GM12878 (cell line): ENCODE measurements around the gene CLMP. TPM values are rescaled to one million over a fixed set of nuclear protein-coding genes. Genes with fewer than 3 reads are reported as not detected.

Experiments
- ATAC-seq: fragments of 200-7000 bp; cut with Tn5 transposase; 3 replicates; pipeline ENCODE4 v1.9.1; 2020; ENCODE audit warnings: mild to moderate bottlenecking, moderate library complexity
- BruUV-seq: library from RNA; stranded (reverse); fragments of 400-500 nt; replicated peaks from 2 replicates; lab custom pipeline; 2021; lab: Mats Ljungman, UMichigan
- CTCF ChIA-PET: fragments of 300-600 bp; sonication (Branson Sonifier 250); formaldehyde crosslinking; extraction: SDS; loops from one replicate; lab custom pipeline; 2021; ENCODE audit warnings: inconsistent platforms; lab: Yijun Ruan, JAX
- POLR2A ChIA-PET: fragments of 350-600 bp; formaldehyde crosslinking; extraction: SDS; loops from one replicate; lab custom pipeline; 2021; ENCODE audit warnings: inconsistent platforms; lab: Charles Lee
- RAD21 ChIA-PET: fragments of 300-600 bp; sonication (Branson Sonifier 250); formaldehyde crosslinking; loops from one replicate; lab custom pipeline; 2023; ENCODE audit warnings: antibody characterized with exemption; ENCODE audit not compliant: unreplicated experiment; lab: Charles Lee
- SMC1A ChIA-PET: fragments of 300-600 bp; sonication (Branson Sonifier 250); formaldehyde crosslinking; loops from one replicate; lab custom pipeline; 2023; ENCODE audit not compliant: unreplicated experiment, uncharacterized antibody; lab: Charles Lee
- DNase-seq: peaks from one replicate; pipeline ENCODE4 v3.0.0-alpha.2; 2011; ENCODE audit warnings: low read depth, low spot score
- FAIRE-seq: peaks from 3 replicates; lab custom pipeline; 2011; peaks lifted over from hg19 to GRCh38; lab: Jason Lieb, UNC
- H2AFZ ChIP-seq: 2 replicates; pipeline ENCODE4 v1.6.0; 2011; ENCODE audit warnings: low read depth, low read length, control low read depth; ENCODE audit not compliant: control insufficient read depth
- H3K27ac ChIP-seq: 2 replicates; pipeline ENCODE4 v1.5.1; 2011; ENCODE audit warnings: control low read depth; ENCODE audit not compliant: control insufficient read depth, insufficient read depth
- H3K27me3 ChIP-seq, 2 experiments: replicated peaks in 1 of 2; 2 replicates each; pipeline versions ENCODE4 v1.6.0 to v1.6.1; 2011; ENCODE audit warnings: low read length in 1 of 2; ENCODE audit not compliant: control insufficient read depth in 2 of 2, insufficient read depth in 2 of 2
- H3K36me3 ChIP-seq, 2 experiments: 2 replicates each; pipeline ENCODE4 v1.5.1; 2011; ENCODE audit warnings: low read length in 1 of 2; ENCODE audit not compliant: control insufficient read depth in 2 of 2, insufficient read depth in 2 of 2
- H3K4me1 ChIP-seq: 2 replicates; pipeline ENCODE4 v1.6.1; 2011; ENCODE audit warnings: mild to moderate bottlenecking, low read length, moderate library complexity, mixed read lengths; ENCODE audit not compliant: control insufficient read depth, insufficient read depth
- H3K4me2 ChIP-seq: 2 replicates; pipeline ENCODE4 v1.6.0; 2011; ENCODE audit warnings: control low read depth; ENCODE audit not compliant: control insufficient read depth, insufficient read depth
- H3K4me3 ChIP-seq: fragments of 200-600 bp; sonication (generic); 2 replicates; pipeline ENCODE4 v1.5.1; 2016
- H3K79me2 ChIP-seq: 2 replicates; pipeline ENCODE4 v1.6.0; 2011; ENCODE audit warnings: low read length; ENCODE audit not compliant: control insufficient read depth, insufficient read depth
- H3K9ac ChIP-seq: 2 replicates; pipeline ENCODE4 v1.8.0; 2011; ENCODE audit warnings: low read length, control low read depth, mixed read lengths; ENCODE audit not compliant: control insufficient read depth, insufficient read depth
- H3K9me3 ChIP-seq: replicated peaks from 3 replicates; pipeline ENCODE4 v1.5.1; 2011; ENCODE audit warnings: mild to moderate bottlenecking, low read length; ENCODE audit not compliant: control insufficient read depth, insufficient read depth
- H4K20me1 ChIP-seq: 2 replicates; pipeline ENCODE4 v1.6.0; 2011; ENCODE audit not compliant: control insufficient read depth, insufficient read depth
- CHD4 ChIP-seq: fragments of 200-600 bp; sonication (generic); IDR thresholded peaks from 2 replicates; pipeline ENCODE4 v1.6.1; 2016; ENCODE audit warnings: mild to moderate bottlenecking
- EED ChIP-seq: sonication (generic); IDR thresholded peaks from 2 replicates; pipeline ENCODE4 v1.6.1; 2016; ENCODE audit warnings: antibody characterized with exemption, low read depth
- FOS ChIP-seq: IDR thresholded peaks from 3 replicates; pipeline ENCODE4 v1.6.1; 2011; ENCODE audit warnings: borderline replicate concordance; ENCODE audit not compliant: insufficient read length; ENCODE audit errors: extremely low read depth
- FOXK2 ChIP-seq: fragments of 450-650 bp; IDR thresholded peaks from 2 replicates; pipeline ENCODE4 v1.6.1; 2017; ENCODE audit warnings: mild to moderate bottlenecking, moderate library complexity
- GABPA ChIP-seq: IDR thresholded peaks from 2 replicates; pipeline ENCODE4 v1.6.1; 2014; ENCODE audit warnings: antibody characterized with exemption, low read depth, mild to moderate bottlenecking, inconsistent platforms
- POU2F2 ChIP-seq: IDR thresholded peaks from 3 replicates; pipeline ENCODE4 v1.6.1; 2011; ENCODE audit warnings: low read depth, mild to moderate bottlenecking, low read length, borderline replicate concordance
- RELA ChIP-seq: fragments of 450-650 bp; IDR thresholded peaks from 2 replicates; pipeline ENCODE4 v1.8.0; 2014; ENCODE audit warnings: borderline replicate concordance; ENCODE audit not compliant: partially characterized antibody
- SP1 ChIP-seq: IDR thresholded peaks from one replicate; pipeline ENCODE4 v1.6.1; 2011; ENCODE audit warnings: low read depth, low read length
- YY1 ChIP-seq: IDR thresholded peaks from 2 replicates; pipeline ENCODE4 v1.6.1; 2011; ENCODE audit warnings: low read depth, mild to moderate bottlenecking, low read length
- WGBS: methylation state at CpG from one replicate; pipeline ENCODE4 v1.1.6; 2016; ENCODE audit warnings: low lambda C conversion rate; ENCODE audit not compliant: insufficient replicate concordance, insufficient coverage; ENCODE audit errors: missing lambda C conversion rate; 5-methylcytosine and 5-hydroxymethylcytosine counted together
- in situ Hi-C: fragments of 300-500 bp; cut with MboI; formaldehyde crosslinking; loops from 9 replicates; pipeline ENCODE4 v1.14.3; 2018; ENCODE audit warnings: mixed read lengths
- intact Hi-C: fragments of 100-400 bp; cut with micrococcal nuclease; formaldehyde crosslinking; loops from one replicate; pipeline ENCODE4 v1.14.2; 2022; ENCODE audit not compliant: unreplicated experiment
- polyA plus RNA-seq, 11 experiments: library from polyadenylated mRNA; depleted of rRNA in 4 of 11; unstranded in 6 of 11; stranded (reverse) in 5 of 11; fragments of >200 nt; fragmentation: Nextera tagmentation in 4 of 11; fragmentation: Illumina TruSeq in 1 of 11; extraction: Ambion mirVana in 4 of 11; extraction: Trizol in 1 of 11; gene quantifications; 1 replicate in 1 of 11; 2 replicates in 10 of 11; pipeline versions ENCODE4 v1.2.1 to v1.2.3, GENCODE V29; 2011 to 2016; ENCODE audit warnings: inconsistent platforms in 2 of 11, missing spikeins in 2 of 11, low read depth in 1 of 11
- total RNA-seq, 4 experiments: library from RNA; depleted of rRNA in 3 of 4; stranded (reverse); fragments of >200 nt in 3 of 4; fragmentation: Illumina TruSeq in 1 of 4; extraction: Trizol in 1 of 4; gene quantifications; 2 replicates each; pipeline versions ENCODE4 v1.2.1 to v1.2.3, GENCODE V29; 2013 to 2021
- TF ChIP-seq, protein P1 (sequence below): fragments of 450-650 bp; formaldehyde crosslinking; IDR thresholded peaks from 2 replicates; pipeline ENCODE4 v1.5.0; 2022; ENCODE audit warnings: mild to moderate bottlenecking, missing genetic modification characterization

CLMP gene
- total and polyA plus RNA-seq, 10 of the 15 experiments (the other 5 are each of a cell fraction or from before 2014, with no cell fraction given) = 0.01 to 0.71 (median 0.20) TPM; not detected in 4

DNA sequence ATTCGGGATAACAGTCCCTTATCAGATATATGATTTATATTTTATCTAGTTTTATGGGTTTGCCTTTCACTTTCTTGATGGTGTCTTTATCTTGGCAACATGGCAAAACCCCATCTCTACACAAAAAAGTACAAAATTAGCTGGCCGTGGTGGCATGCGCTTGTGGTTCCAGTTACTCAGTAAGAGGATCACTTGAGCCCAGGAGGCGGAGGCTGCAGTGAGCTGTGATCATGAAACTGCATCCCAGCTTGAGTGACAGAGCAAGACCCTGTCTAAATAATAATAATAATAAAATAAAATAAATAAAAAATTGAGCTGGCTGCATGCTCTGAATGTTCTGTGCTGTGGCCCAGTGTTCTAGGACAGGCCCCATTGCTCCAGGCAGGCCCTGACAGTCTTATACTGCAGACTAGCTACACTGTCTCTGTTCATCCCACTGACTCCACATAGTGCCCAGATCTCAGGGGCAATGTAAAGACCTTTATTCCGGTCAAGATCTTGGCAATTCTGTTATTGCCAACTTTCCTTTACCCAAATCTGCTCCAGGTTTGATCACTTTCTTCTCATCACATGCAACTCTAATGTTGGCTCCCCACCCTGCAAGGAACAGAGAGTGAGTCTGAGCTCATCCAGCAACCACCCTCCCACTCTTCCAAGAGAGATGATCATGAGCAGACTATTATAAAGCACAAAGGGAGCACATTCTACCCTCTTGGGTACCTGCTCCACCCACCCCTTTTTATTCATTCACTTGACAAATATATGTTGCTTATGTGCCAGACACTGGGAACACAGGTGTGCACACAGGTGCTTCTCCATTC is 141.9 kb downstream of the CLMP start (continued):
- TF ChIP-seq FOS (no peak), SP1 (no peak)

DNA sequence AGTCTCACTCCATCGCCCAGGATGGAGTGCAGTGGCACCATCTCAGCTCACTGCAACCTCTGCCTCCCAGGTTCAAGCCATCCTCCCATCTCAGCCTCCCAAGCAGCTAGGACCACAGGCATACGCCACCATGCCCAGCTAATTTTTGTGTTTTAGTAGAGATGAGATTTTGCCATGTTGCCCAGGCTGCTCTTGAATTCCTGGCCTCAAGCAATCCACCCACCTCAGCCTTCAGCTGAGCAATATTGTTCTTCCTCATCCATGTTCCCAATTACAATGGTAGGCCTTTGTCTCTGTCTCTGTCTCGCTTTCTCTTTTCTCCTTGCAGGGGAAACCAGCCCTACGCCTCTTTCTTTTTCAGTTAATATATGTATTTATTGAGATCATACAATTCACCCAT is 143.4 kb downstream of the CLMP start:
- Histone ChIP-seq H3K27me3 (no peaks in the 10 kb centered on the region), H3K4me1 (no peaks in the 10 kb centered on the region; the same call in 1 of the 2 replicates), H3K79me2 (no peaks in the 10 kb centered on the region), H2AFZ (no peak overlapping the region), H3K4me3 (no peak overlapping the region), H4K20me1 (0 out of 2 replicates have a peak, but pooled peaks cover under 1% of the 10 kb centered on the region), H3K4me2 (no peak overlapping the region), H3K27ac (no peak overlapping the region), H3K9me3 (no peaks in the 10 kb centered on the region), H3K36me3 (peaks cover 2 to 4% of the 10 kb centered on the region in 2 experiments; a peak in 3 of 4 replicates), H3K9ac (no peak overlapping the region)
- DNase-seq (no peak), ATAC-seq (no peak), FAIRE-seq (no peak)
- ChIA-PET SMC1A (interaction anchor here (5.7 to 9.0 kb wide), 3 partner anchors 28 to 255 kb away, joined by 27 to 159 read pairs (median 119); no protein-coding TSS in a partner anchor), POLR2A (no interaction called here), RAD21 (interaction anchor here (5.9 to 8.1 kb wide), 2 partner anchors 28 to 187 kb away, joined by 92 to 122 read pairs; no protein-coding TSS in a partner anchor), CTCF (interaction anchor here (0.8 to 11.6 kb wide), 6 partner anchors 17 to 258 kb away, joined by 3 to 387 read pairs (median 28); no protein-coding TSS in a partner anchor)
- TF ChIP-seq POU2F2 (no peak), RELA (no peak), CHD4 (no peak), FOXK2 (no peak), GABPA (no peak), EED (no peak), YY1 (no peak)
- TF ChIP-seq, protein P1, sequence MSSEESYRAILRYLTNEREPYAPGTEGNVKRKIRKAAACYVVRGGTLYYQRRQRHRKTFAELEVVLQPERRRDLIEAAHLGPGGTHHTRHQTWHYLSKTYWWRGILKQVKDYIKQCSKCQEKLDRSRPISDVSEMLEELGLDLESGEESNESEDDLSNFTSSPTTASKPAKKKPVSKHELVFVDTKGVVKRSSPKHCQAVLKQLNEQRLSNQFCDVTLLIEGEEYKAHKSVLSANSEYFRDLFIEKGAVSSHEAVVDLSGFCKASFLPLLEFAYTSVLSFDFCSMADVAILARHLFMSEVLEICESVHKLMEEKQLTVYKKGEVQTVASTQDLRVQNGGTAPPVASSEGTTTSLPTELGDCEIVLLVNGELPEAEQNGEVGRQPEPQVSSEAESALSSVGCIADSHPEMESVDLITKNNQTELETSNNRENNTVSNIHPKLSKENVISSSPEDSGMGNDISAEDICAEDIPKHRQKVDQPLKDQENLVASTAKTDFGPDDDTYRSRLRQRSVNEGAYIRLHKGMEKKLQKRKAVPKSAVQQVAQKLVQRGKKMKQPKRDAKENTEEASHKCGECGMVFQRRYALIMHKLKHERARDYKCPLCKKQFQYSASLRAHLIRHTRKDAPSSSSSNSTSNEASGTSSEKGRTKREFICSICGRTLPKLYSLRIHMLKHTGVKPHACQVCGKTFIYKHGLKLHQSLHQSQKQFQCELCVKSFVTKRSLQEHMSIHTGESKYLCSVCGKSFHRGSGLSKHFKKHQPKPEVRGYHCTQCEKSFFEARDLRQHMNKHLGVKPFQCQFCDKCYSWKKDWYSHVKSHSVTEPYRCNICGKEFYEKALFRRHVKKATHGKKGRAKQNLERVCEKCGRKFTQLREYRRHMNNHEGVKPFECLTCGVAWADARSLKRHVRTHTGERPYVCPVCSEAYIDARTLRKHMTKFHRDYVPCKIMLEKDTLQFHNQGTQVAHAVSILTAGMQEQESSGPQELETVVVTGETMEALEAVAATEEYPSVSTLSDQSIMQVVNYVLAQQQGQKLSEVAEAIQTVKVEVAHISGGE (CRISPR knock-in tag) = no peak
- in situ Hi-C loops (loop anchor here (25.0 kb wide), 1 partner anchor 1589 kb away; the partner anchor contains the start of genes SORL1 and SORL1-AS1), intact Hi-C loops (no loop called here)
- 95% methylated on average over 4 of the region's 4 CpGs for WGBS
- BruUV-seq = no TSS peak
